Suprapubic skin (tissue), 4 donors: ENCODE data around the gene UMAD1. TPM values are rescaled to one million over a fixed set of nuclear protein-coding genes. Genes with fewer than 3 reads are reported as not detected.

Source experiments
- DNase-seq, 2 donors: peaks; one replicate each; pipeline ENCODE4 v3.0.0-alpha.2; 2019; ENCODE audit warnings: low spot score in 2 of 2
- H3K27ac ChIP-seq: fragments of 200-600 bp; sonication (generic); one replicate; pipeline ENCODE4 v1.5.1; 2019
- H3K27me3 ChIP-seq: fragments of 200-600 bp; sonication (generic); one replicate; pipeline ENCODE4 v1.5.1; 2019
- H3K36me3 ChIP-seq: fragments of 200-600 bp; sonication (generic); one replicate; pipeline ENCODE4 v1.5.1; 2019
- H3K4me1 ChIP-seq: fragments of 200-600 bp; sonication (generic); one replicate; pipeline ENCODE4 v1.5.1; 2019
- H3K4me3 ChIP-seq: fragments of 200-600 bp; sonication (generic); one replicate; pipeline ENCODE4 v1.5.1; 2019; ENCODE audit warnings: mild to moderate bottlenecking
- H3K9me3 ChIP-seq: fragments of 200-600 bp; sonication (generic); one replicate; pipeline ENCODE4 v1.5.1; 2019
- CTCF ChIP-seq, 2 donors: fragments of 200-600 bp in 1 of 2; fragments of 450-650 bp in 1 of 2; sonication (generic) in 1 of 2; IDR thresholded peaks; one replicate each; pipeline ENCODE4 v1.5.1; 2016 to 2019; ENCODE audit warnings: antibody characterized with exemption in 2 of 2, mild to moderate bottlenecking in 1 of 2, moderate library complexity in 1 of 2
- EP300 ChIP-seq: sonication (generic); formaldehyde crosslinking; IDR thresholded peaks from one replicate; pipeline ENCODE4 v1.6.1; 2017; ENCODE audit warnings: antibody characterized with exemption
- POLR2A ChIP-seq, 2 donors: fragments of 450-650 bp; IDR thresholded peaks; one replicate each; pipeline ENCODE4 v1.6.1; 2017; ENCODE audit warnings: antibody characterized with exemption in 2 of 2, mild to moderate bottlenecking in 2 of 2, moderate library complexity in 2 of 2
- POLR2AphosphoS5 ChIP-seq, 3 donors: sonication (generic); formaldehyde crosslinking; IDR thresholded peaks; one replicate each; pipeline ENCODE4 v1.6.1; 2017; ENCODE audit warnings: antibody characterized with exemption in 3 of 3
- WGBS: methylation state at CpG from one replicate; pipeline ENCODE4 v1.1.5; 2018; 5-methylcytosine and 5-hydroxymethylcytosine counted together
- total RNA-seq, 4 donors: library from RNA; depleted of rRNA; stranded (reverse); fragments of >200 nt; gene quantifications; one replicate each; pipeline ENCODE4 v1.1.0, GENCODE V29; 2016

The UMAD1 gene
- total RNA-seq, 4 donors from 2014 or later = 9.3 to 28.9 (median 17.7) TPM

GRCh38 chr7:7779888-7780287 is 139.3 kb downstream of the UMAD1 start:
- WGBS = 83% methylated on average over 1 of the region's 1 CpG
- no peaks in the 10 kb centered on the region for H3K9me3 ChIP-seq
- H3K4me1 ChIP-seq = peaks cover 8% of the 10 kb centered on the region
- TF ChIP-seq EP300 (no peak), POLR2AphosphoS5 (IDR thresholded peaks at IDR 0.05) (no peak), CTCF (IDR thresholded peaks at IDR 0.05) (no peak), POLR2A (IDR thresholded peaks at IDR 0.05) (no peak)
- H3K27ac ChIP-seq = no peak overlapping the region
- H3K27me3 ChIP-seq = no peaks in the 10 kb centered on the region
- no peak for DNase-seq
- no peaks in the 10 kb centered on the region for H3K36me3 ChIP-seq
- no peak overlapping the region for H3K4me3 ChIP-seq

GRCh38 chr7:7783001-7783400 is 142.4 kb downstream of the UMAD1 start:
- no peaks in the 10 kb centered on the region for H3K36me3 ChIP-seq
- peaks cover 8% of the 10 kb centered on the region for H3K4me1 ChIP-seq
- H3K27ac ChIP-seq = no peak overlapping the region
- 64% methylated on average over 1 of the region's 1 CpG for WGBS
- H3K9me3 ChIP-seq = no peaks in the 10 kb centered on the region
- H3K4me3 ChIP-seq = peak overlapping the region; percentile 5
- DNase-seq = no peak
- TF ChIP-seq POLR2AphosphoS5 (IDR thresholded peaks at IDR 0.05) = no peak
- no peak for TF ChIP-seq CTCF (IDR thresholded peaks at IDR 0.05)
- no peak for TF ChIP-seq EP300
- TF ChIP-seq POLR2A (IDR thresholded peaks at IDR 0.05) = no peak
- H3K27me3 ChIP-seq = no peaks in the 10 kb centered on the region

- no peaks in the 10 kb centered on the region for H3K27me3 ChIP-seq
- 88% methylated on average over 6 of the region's 6 CpGs for WGBS
- H3K36me3 ChIP-seq = no peaks in the 10 kb centered on the region
- no peak overlapping the region for H3K4me3 ChIP-seq
- H3K27ac ChIP-seq = no peak overlapping the region
- peaks cover under 1% of the 10 kb centered on the region for H3K4me1 ChIP-seq
- no peak for TF ChIP-seq EP300
- TF ChIP-seq POLR2AphosphoS5 (IDR thresholded peaks at IDR 0.05) = no peak
- TF ChIP-seq CTCF (IDR thresholded peaks at IDR 0.05) = no peak
- TF ChIP-seq POLR2A (IDR thresholded peaks at IDR 0.05) = no peak
- no peak for DNase-seq
- H3K9me3 ChIP-seq = no peaks in the 10 kb centered on the region
Observed at GRCh38 chr7:7785344-7785973, 144.9 kb downstream of the UMAD1 start.

GRCh38 chr7:7786595-7786994 is 146.0 kb downstream of the UMAD1 start:
- 93% methylated on average over 3 of the region's 3 CpGs for WGBS
- DNase-seq = no peak

More at GRCh38 chr7:7786595-7786994, 146.0 kb downstream of the UMAD1 start:
- Histone ChIP-seq H3K36me3 (no peaks in the 10 kb centered on the region), H3K4me1 (peaks cover 8% of the 10 kb centered on the region), H3K4me3 (no peak overlapping the region), H3K9me3 (no peaks in the 10 kb centered on the region), H3K27ac (no peak overlapping the region), H3K27me3 (no peaks in the 10 kb centered on the region)
- TF ChIP-seq POLR2AphosphoS5 (IDR thresholded peaks at IDR 0.05) (no peak), POLR2A (IDR thresholded peaks at IDR 0.05) (no peak), CTCF (IDR thresholded peaks at IDR 0.05) (no peak), EP300 (no peak)
